GM18526 (cell line): ENCODE data around the gene CDR2L.

Experiments used
- POLR2A ChIP-seq: IDR thresholded peaks from 3 replicates; pipeline ENCODE4 v1.6.1; 2011; ENCODE audit not compliant: insufficient read length; ENCODE audit errors: extremely low read depth

CDR2L gene

GRCh38 chr17:75012346-75013091, 25.1 kb downstream of the CDR2L start, which contains the start of gene MRPL58:
Gene MRPL58, plus strand, starts transcription at chr17:75012670. Its CDS starts 17 bp downstream, at chr17:75012687.
- peak; percentile 86 for TF ChIP-seq POLR2A

- TF ChIP-seq POLR2A, result no peak
Measured at GRCh38 chr17:75013092-75013559, 25.7 kb downstream of the CDR2L start.

- TF ChIP-seq POLR2A, result no peak
Measured at GRCh38 chr17:75019146-75019545, 31.7 kb downstream of the CDR2L start.

- no peak for TF ChIP-seq POLR2A
Measured at GRCh38 chr17:75019710-75020109, 32.3 kb downstream of the CDR2L start.

- TF ChIP-seq POLR2A, result no peak
Measured at GRCh38 chr17:75020331-75021110, 33.1 kb downstream of the CDR2L start.

GRCh38 chr17:75024686-75025397, 37.4 kb downstream of the CDR2L start:
- no peak for TF ChIP-seq POLR2A

GRCh38 chr17:75030161-75030560, 42.7 kb downstream of the CDR2L start:
- TF ChIP-seq POLR2A, result no peak

- TF ChIP-seq POLR2A, result no peak
Measured at GRCh38 chr17:75031972-75032719, 44.7 kb downstream of the CDR2L start.

GRCh38 chr17:75032720-75033280, 45.4 kb downstream of the CDR2L start:
- TF ChIP-seq POLR2A, result no peak

GRCh38 chr17:75033346-75034235, 46.2 kb downstream of the CDR2L start:
- TF ChIP-seq POLR2A, result no peak

GRCh38 chr17:75034236-75034908, 46.9 kb downstream of the CDR2L start:
- no peak for TF ChIP-seq POLR2A

- TF ChIP-seq POLR2A, result no peak
Measured at GRCh38 chr17:75036643-75037268, 49.3 kb downstream of the CDR2L start.

GRCh38 chr17:75039238-75039637, 51.8 kb downstream of the CDR2L start:
- TF ChIP-seq POLR2A, result no peak
